ENCODE data around the gene FPR3. TPM values are rescaled to one million over a fixed set of nuclear protein-coding genes. Genes with fewer than 3 reads are reported as not detected.

FPR3 gene
- total RNA-seq, 1 experiment from 2014 or later: not detected

GRCh38 chr19:51746731-51747130 is 48.2 kb upstream of the FPR3 start:
- Histone ChIP-seq H3K9ac (ENCODE audit: extremely low read depth, insufficient read length, low read length) (no peak overlapping the region), H2AFZ (ENCODE audit: low read length) (no peak overlapping the region), H3T11ph (ENCODE audit: low read length) (no peak overlapping the region), H2BK120ac (ENCODE audit: low read depth, low read length, poor library complexity, severe bottlenecking) (no peak overlapping the region), H4K91ac (ENCODE audit: insufficient read length, low read depth, low read length) (no peak overlapping the region), H3K23me2 (ENCODE audit: insufficient read length, low read depth, low read length, poor library complexity, severe bottlenecking) (no peaks in the 10 kb centered on the region), H3K18ac (ENCODE audit: insufficient read length, low read depth, low read length) (no peak overlapping the region), H3K9me3 (ENCODE audit: control insufficient read depth, low read depth, low read length) (no peaks in the 10 kb centered on the region), H3K23ac (ENCODE audit: insufficient read length, low read depth, low read length) (no peak overlapping the region), H2AK5ac (ENCODE audit: insufficient read length, low read length) (no peak overlapping the region), H3K27me3 (ENCODE audit: insufficient read depth, low read length) (no peaks in the 10 kb centered on the region), H2BK20ac (ENCODE audit: low read depth, low read length, poor library complexity, severe bottlenecking) (no peak overlapping the region), H3K4me2 (ENCODE audit: insufficient read depth, insufficient read length, low read length) (no peak overlapping the region), H3K79me1 (ENCODE audit: insufficient read depth, low read depth, low read length, poor library complexity, severe bottlenecking) (no peaks in the 10 kb centered on the region), H3K56ac (ENCODE audit: insufficient read length, low read depth, low read length) (no peak overlapping the region), H4K5ac (ENCODE audit: insufficient read length, low read depth, low read length) (no peak overlapping the region), H4K8ac (replicated peaks; ENCODE audit: insufficient read length, low read depth, low read length) (no peak overlapping the region), H4K20me1 (ENCODE audit: control insufficient read depth, insufficient read depth, insufficient read length) (no peaks in the 10 kb centered on the region), H2BK12ac (ENCODE audit: insufficient read length, low read depth, low read length) (no peak overlapping the region), H3K4ac (ENCODE audit: low read depth, low read length) (no peak overlapping the region), H3K4me1 (ENCODE audit: insufficient read depth, low read length) (no peaks in the 10 kb centered on the region), H3K79me2 (ENCODE audit: insufficient read depth, low read length) (no peaks in the 10 kb centered on the region), H2BK15ac (ENCODE audit: low read depth, low read length) (no peak overlapping the region), H2BK5ac (ENCODE audit: insufficient read length, low read length) (no peak overlapping the region), H3K27ac (ENCODE audit: insufficient read length, low read depth, low read length) (no peak overlapping the region), H3K14ac (ENCODE audit: insufficient read depth, low read length) (no peak overlapping the region)
- no CpG with 5 or more reads among the region's 7 CpGs for WGBS (ENCODE audit: extremely low coverage, insufficient read length, low lambda C conversion rate)
- Mint-ChIP-seq H3K27ac (no peak overlapping the region), H3K36me3 (ENCODE audit: insufficient read depth in 1 of 3, low read depth in 3 of 3) (peaks cover 0 to 2% (median 0%) of the 10 kb centered on the region in 3 experiments; a peak in 1 of 7 replicates), H3K4me3 (no peak overlapping the region), H3K9me3 (peaks cover 35 to 85% of the 10 kb centered on the region in 2 experiments), H3K27me3 (ENCODE audit: low read depth) (peaks cover 16% of the 10 kb centered on the region), H3K4me1 (no peaks in the 10 kb centered on the region)
- no peak for TF ChIP-seq CTCF (conservative IDR thresholded peaks at IDR 0.05)
- DNase-seq: no peak

Measured in H9 (cell line).